KMS-11 (cell line): ENCODE measurements around the gene SECISBP2L.
"Not testable (repeated sequence)": the region's sequence is repeated elsewhere in the genome, so short reads cannot be mapped to it uniquely, and the experiment has no call there.

Experiments
- H2AFZ ChIP-seq: fragments of 200-600 bp; sonication (generic); 2 replicates; pipeline ENCODE4 v1.6.1; 2016; ENCODE audit warnings: antibody characterized with exemption, mixed run types, low read depth
- H3K27ac ChIP-seq: fragments of 200-600 bp; sonication (generic); 2 replicates; pipeline ENCODE4 v1.6.1; 2016; ENCODE audit warnings: mild to moderate bottlenecking, mixed run types
- H3K27me3 ChIP-seq: fragments of 200-600 bp; sonication (generic); 2 replicates; pipeline ENCODE4 v1.6.1; 2017; ENCODE audit warnings: mild to moderate bottlenecking, low read depth, mixed run types, moderate library complexity; ENCODE audit not compliant: insufficient read depth
- H3K36me3 ChIP-seq: fragments of 200-600 bp; sonication (generic); 2 replicates; pipeline ENCODE4 v1.6.1; 2017; ENCODE audit warnings: mild to moderate bottlenecking, mixed run types; ENCODE audit not compliant: insufficient read depth
- H3K4me1 ChIP-seq: fragments of 200-600 bp; sonication (generic); 2 replicates; pipeline ENCODE4 v1.6.1; 2016; ENCODE audit warnings: mild to moderate bottlenecking, low read depth, mixed run types; ENCODE audit not compliant: poor library complexity, severe bottlenecking
- H3K4me2 ChIP-seq: fragments of 200-600 bp; sonication (generic); 2 replicates; pipeline ENCODE4 v1.7.0; 2016; ENCODE audit warnings: mild to moderate bottlenecking, mixed run types
- H3K4me3 ChIP-seq: fragments of 200-600 bp; sonication (generic); IDR thresholded peaks from 2 replicates; pipeline ENCODE4 v1.6.1; 2017; ENCODE audit warnings: low read depth, low read length, mixed read lengths; ENCODE audit not compliant: insufficient read depth
- H3K79me2 ChIP-seq: fragments of 200-600 bp; sonication (generic); 2 replicates; pipeline ENCODE4 v1.6.1; 2016; ENCODE audit warnings: low read depth, mixed run types; ENCODE audit not compliant: insufficient read depth
- H3K9ac ChIP-seq: fragments of 200-600 bp; sonication (generic); 2 replicates; pipeline ENCODE4 v1.6.1; 2016; ENCODE audit warnings: mild to moderate bottlenecking, mixed run types
- H4K20me1 ChIP-seq: fragments of 200-600 bp; sonication (generic); 2 replicates; pipeline ENCODE4 v1.6.1; 2016; ENCODE audit warnings: mild to moderate bottlenecking, mixed run types; ENCODE audit not compliant: insufficient read depth
- TF ChIP-seq, protein P1 (sequence below): fragments of 200-600 bp; sonication (generic); conservative IDR thresholded peaks from 2 replicates; pipeline ENCODE4 v1.6.1; 2017; ENCODE audit warnings: low read depth, mild to moderate bottlenecking, antibody characterized with exemption, low read length, moderate library complexity, mixed read lengths

Gene SECISBP2L

GRCh38 chr15:49079340-49080039, 33.2 kb upstream of the SECISBP2L start:
- no peaks in the 10 kb centered on the region for H4K20me1 ChIP-seq
- H3K27me3 ChIP-seq, result no peaks in the 10 kb centered on the region
- H2AFZ ChIP-seq, result no peak overlapping the region
- H3K27ac ChIP-seq, result no peak overlapping the region
- H3K36me3 ChIP-seq, result no peaks in the 10 kb centered on the region
- no peaks in the 10 kb centered on the region for H3K4me1 ChIP-seq
- H3K79me2 ChIP-seq, result no peaks in the 10 kb centered on the region
- H3K9ac ChIP-seq, result no peak overlapping the region
- TF ChIP-seq, protein P1, sequence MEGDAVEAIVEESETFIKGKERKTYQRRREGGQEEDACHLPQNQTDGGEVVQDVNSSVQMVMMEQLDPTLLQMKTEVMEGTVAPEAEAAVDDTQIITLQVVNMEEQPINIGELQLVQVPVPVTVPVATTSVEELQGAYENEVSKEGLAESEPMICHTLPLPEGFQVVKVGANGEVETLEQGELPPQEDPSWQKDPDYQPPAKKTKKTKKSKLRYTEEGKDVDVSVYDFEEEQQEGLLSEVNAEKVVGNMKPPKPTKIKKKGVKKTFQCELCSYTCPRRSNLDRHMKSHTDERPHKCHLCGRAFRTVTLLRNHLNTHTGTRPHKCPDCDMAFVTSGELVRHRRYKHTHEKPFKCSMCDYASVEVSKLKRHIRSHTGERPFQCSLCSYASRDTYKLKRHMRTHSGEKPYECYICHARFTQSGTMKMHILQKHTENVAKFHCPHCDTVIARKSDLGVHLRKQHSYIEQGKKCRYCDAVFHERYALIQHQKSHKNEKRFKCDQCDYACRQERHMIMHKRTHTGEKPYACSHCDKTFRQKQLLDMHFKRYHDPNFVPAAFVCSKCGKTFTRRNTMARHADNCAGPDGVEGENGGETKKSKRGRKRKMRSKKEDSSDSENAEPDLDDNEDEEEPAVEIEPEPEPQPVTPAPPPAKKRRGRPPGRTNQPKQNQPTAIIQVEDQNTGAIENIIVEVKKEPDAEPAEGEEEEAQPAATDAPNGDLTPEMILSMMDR, result no peak
- H3K4me2 ChIP-seq, result no peak overlapping the region
- H3K4me3 ChIP-seq, result no peak overlapping the region

DNA sequence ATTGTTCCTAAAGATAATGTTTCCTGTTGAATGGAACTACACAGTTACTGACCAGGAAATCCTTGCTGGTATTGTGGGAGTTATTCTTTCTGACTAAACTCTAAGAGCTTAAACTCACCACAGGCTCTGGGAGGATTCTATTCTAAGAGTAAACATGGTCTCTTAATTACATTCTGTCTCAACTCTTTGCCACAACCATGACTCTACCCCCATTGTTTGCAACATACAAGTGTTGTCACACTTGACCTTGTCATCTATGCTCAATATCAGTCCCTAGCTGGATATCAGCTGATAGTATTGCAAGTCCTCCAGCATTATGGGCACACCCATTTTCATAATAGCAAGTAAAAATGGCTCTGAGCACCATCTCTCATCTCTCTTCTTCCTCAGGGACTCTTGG, 29.6 kb upstream of the SECISBP2L start:
- Histone ChIP-seq H3K79me2 (no peaks in the 10 kb centered on the region), H3K36me3 (no peaks in the 10 kb centered on the region), H2AFZ (no peak overlapping the region), H4K20me1 (no peaks in the 10 kb centered on the region), H3K27me3 (no peaks in the 10 kb centered on the region), H3K9ac (no peak overlapping the region), H3K4me3 (no peak overlapping the region), H3K27ac (no peak overlapping the region), H3K4me2 (no peak overlapping the region), H3K4me1 (no peaks in the 10 kb centered on the region)
- TF ChIP-seq, protein P1, result no peak

- not testable (repeated sequence) for H2AFZ ChIP-seq, H3K4me3 ChIP-seq, H3K4me2 ChIP-seq, H3K79me2 ChIP-seq, H3K9ac ChIP-seq, H3K36me3 ChIP-seq, H3K27ac ChIP-seq, H3K4me1 ChIP-seq, H3K27me3 ChIP-seq, H4K20me1 ChIP-seq
Measured at GRCh38 chr15:49074589-49075287, 28.5 kb upstream of the SECISBP2L start.

GRCh38 chr15:49066372-49066771, 20.1 kb upstream of the SECISBP2L start:
- Histone ChIP-seq H3K9ac (no peak overlapping the region), H3K4me3 (no peak overlapping the region), H3K79me2 (no peaks in the 10 kb centered on the region), H3K4me1 (no peaks in the 10 kb centered on the region), H3K27ac (no peak overlapping the region), H2AFZ (no peak overlapping the region), H4K20me1 (no peaks in the 10 kb centered on the region), H3K4me2 (no peak overlapping the region), H3K27me3 (no peaks in the 10 kb centered on the region), H3K36me3 (no peaks in the 10 kb centered on the region)
- TF ChIP-seq, protein P1, result no peak

- Histone ChIP-seq H2AFZ (no peak overlapping the region), H4K20me1 (no peaks in the 10 kb centered on the region)
- TF ChIP-seq, protein P1, result no peak
Measured at GRCh38 chr15:49064884-49065283, 18.6 kb upstream of the SECISBP2L start.

More at GRCh38 chr15:49064884-49065283, 18.6 kb upstream of the SECISBP2L start:
- Histone ChIP-seq H3K4me2 (no peak overlapping the region), H3K27me3 (no peaks in the 10 kb centered on the region), H3K4me1 (no peaks in the 10 kb centered on the region), H3K36me3 (no peaks in the 10 kb centered on the region), H3K4me3 (no peak overlapping the region), H3K79me2 (no peaks in the 10 kb centered on the region), H3K27ac (no peak overlapping the region), H3K9ac (no peak overlapping the region)
